GM18519 (cell line): ENCODE measurements around the gene SLC7A4.

Source experiments
- ATAC-seq: cut with Tn5 transposase; IDR thresholded peaks from one replicate; pipeline ENCODE4 v1.9.1; 2021; ENCODE audit warnings: mild to moderate bottlenecking, moderate library complexity; ENCODE audit not compliant: unreplicated experiment, low FRiP score

The SLC7A4 gene

GRCh38 chr22:21000207-21000986 lies 32.0 kb downstream of the SLC7A4 start:
- no peak for ATAC-seq

GRCh38 chr22:20999350-21000206 lies 32.8 kb downstream of the SLC7A4 start:
- ATAC-seq: no peak

GRCh38 chr22:20998411-20999336 lies 33.7 kb downstream of the SLC7A4 start:
- no peak for ATAC-seq

- no peak for ATAC-seq
Observed at GRCh38 chr22:20997536-20998257, 34.7 kb downstream of the SLC7A4 start.

- ATAC-seq: no peak
Observed at GRCh38 chr22:20996598-20997535, 35.5 kb downstream of the SLC7A4 start.

- ATAC-seq: no peak
Observed at GRCh38 chr22:20996031-20996410, 36.3 kb downstream of the SLC7A4 start.

- ATAC-seq: no peak
Observed at GRCh38 chr22:20995329-20996030, 36.9 kb downstream of the SLC7A4 start.

GRCh38 chr22:20994902-20995241 lies 37.5 kb downstream of the SLC7A4 start:
- no peak for ATAC-seq

- ATAC-seq: no peak
Observed at GRCh38 chr22:20994128-20994901, 38.0 kb downstream of the SLC7A4 start.

- ATAC-seq: no peak
Observed at GRCh38 chr22:20993304-20994127, 38.8 kb downstream of the SLC7A4 start.

- ATAC-seq: no peak
Observed at GRCh38 chr22:20992456-20993303, 39.7 kb downstream of the SLC7A4 start.

GRCh38 chr22:20992056-20992442 lies 40.3 kb downstream of the SLC7A4 start:
- no peak for ATAC-seq

- no peak for ATAC-seq
Observed at GRCh38 chr22:20991252-20992055, 40.9 kb downstream of the SLC7A4 start.

- no peak for ATAC-seq
Observed at GRCh38 chr22:20990184-20991180, 41.9 kb downstream of the SLC7A4 start.
